Measurements from ENCODE around the gene SYNJ1.
"Not testable (repeated sequence)": the region's sequence is repeated elsewhere in the genome, so short reads cannot be mapped to it uniquely, and the experiment has no call there.

Gene SYNJ1

GRCh38 chr21:32698971-32699693 is 28.7 kb downstream of the SYNJ1 start:
- H3K27ac ChIP-seq (ENCODE audit: low read depth, low read length) = no peak overlapping the region
- no peaks in the 10 kb centered on the region for H3K27me3 ChIP-seq (ENCODE audit: insufficient read depth, low read length, poor library complexity)
- no peak overlapping the region for H4K5ac ChIP-seq (ENCODE audit: low read length)
- H3K4me1 ChIP-seq (ENCODE audit: control insufficient read depth, low read depth, low read length) = peaks cover 4% of the 10 kb centered on the region
- H3K9ac ChIP-seq (ENCODE audit: low read length) = no peak overlapping the region
- WGBS (ENCODE audit: extremely low coverage, insufficient coverage, low lambda C conversion rate) = no CpG with 5 or more reads among the region's 8 CpGs
- H3K79me1 ChIP-seq (ENCODE audit: low read length) = no peaks in the 10 kb centered on the region
- H3K4ac ChIP-seq (ENCODE audit: low read depth, low read length) = no peak overlapping the region
- no peak overlapping the region for H3K56ac ChIP-seq (ENCODE audit: low read length)
- no peak overlapping the region for H2BK120ac ChIP-seq (ENCODE audit: low read depth, low read length)
- H3K4me3 ChIP-seq (ENCODE audit: low read length) = no peak overlapping the region
- no peak overlapping the region for H2BK15ac ChIP-seq (replicated peaks; ENCODE audit: low read depth)
- H4K8ac ChIP-seq (ENCODE audit: low read depth, low read length) = no peak overlapping the region
- H2AK5ac ChIP-seq (ENCODE audit: low read length) = no peak overlapping the region
- no peak overlapping the region for H3K4me2 ChIP-seq (ENCODE audit: low read length)
- H3K18ac ChIP-seq (ENCODE audit: low read length) = no peak overlapping the region
- no peak overlapping the region for H2BK5ac ChIP-seq (ENCODE audit: low read length)
- H3K36me3 ChIP-seq (ENCODE audit: control insufficient read depth, insufficient read depth, low read length) = no peaks in the 10 kb centered on the region
- DNase-seq = peak; percentile 15
- no peaks in the 10 kb centered on the region for H3K79me2 ChIP-seq (ENCODE audit: control insufficient read depth, insufficient read depth, low read length)
- no peak overlapping the region for H3K23ac ChIP-seq (ENCODE audit: low read length)

GRCh38 chr21:32698286-32698685 is 29.5 kb downstream of the SYNJ1 start:
- Histone ChIP-seq H4K8ac (ENCODE audit: low read depth, low read length) (no peak overlapping the region), H3K18ac (ENCODE audit: low read length) (no peak overlapping the region), H2BK120ac (ENCODE audit: low read depth, low read length) (no peak overlapping the region), H3K27ac (ENCODE audit: low read depth, low read length) (no peak overlapping the region), H3K79me2 (ENCODE audit: control insufficient read depth, insufficient read depth, low read length) (no peaks in the 10 kb centered on the region), H3K4me1 (ENCODE audit: control insufficient read depth, low read depth, low read length) (peaks cover 4% of the 10 kb centered on the region), H2AK5ac (ENCODE audit: low read length) (no peak overlapping the region), H3K4me2 (ENCODE audit: low read length) (no peak overlapping the region), H3K27me3 (ENCODE audit: insufficient read depth, low read length, poor library complexity) (no peaks in the 10 kb centered on the region), H3K36me3 (ENCODE audit: control insufficient read depth, insufficient read depth, low read length) (no peaks in the 10 kb centered on the region), H3K56ac (ENCODE audit: low read length) (no peak overlapping the region), H2BK5ac (ENCODE audit: low read length) (no peak overlapping the region), H3K4ac (ENCODE audit: low read depth, low read length) (no peak overlapping the region), H4K5ac (ENCODE audit: low read length) (no peak overlapping the region), H3K23ac (ENCODE audit: low read length) (no peak overlapping the region), H3K4me3 (ENCODE audit: low read length) (no peak overlapping the region), H3K79me1 (ENCODE audit: low read length) (no peaks in the 10 kb centered on the region), H3K9ac (ENCODE audit: low read length) (no peak overlapping the region), H2BK15ac (replicated peaks; ENCODE audit: low read depth) (no peak overlapping the region)
- no peak for DNase-seq
- WGBS (ENCODE audit: extremely low coverage, insufficient coverage, low lambda C conversion rate) = no CpG with 5 or more reads among the region's 2 CpGs

GRCh38 chr21:32695482-32695881 is 32.3 kb downstream of the SYNJ1 start:
- not testable (repeated sequence) for H3K9ac ChIP-seq (ENCODE audit: low read length); H3K4ac ChIP-seq (ENCODE audit: low read depth, low read length); DNase-seq; H3K79me1 ChIP-seq (ENCODE audit: low read length); H2BK15ac ChIP-seq (replicated peaks; ENCODE audit: low read depth); H3K27ac ChIP-seq (ENCODE audit: low read depth, low read length); H2BK5ac ChIP-seq (ENCODE audit: low read length); H2BK120ac ChIP-seq (ENCODE audit: low read depth, low read length); H3K4me3 ChIP-seq (ENCODE audit: low read length); H4K8ac ChIP-seq (ENCODE audit: low read depth, low read length); H3K4me1 ChIP-seq (ENCODE audit: control insufficient read depth, low read depth, low read length); H2AK5ac ChIP-seq (ENCODE audit: low read length); H3K36me3 ChIP-seq (ENCODE audit: control insufficient read depth, insufficient read depth, low read length); H3K27me3 ChIP-seq (ENCODE audit: insufficient read depth, low read length, poor library complexity); H3K56ac ChIP-seq (ENCODE audit: low read length); H3K79me2 ChIP-seq (ENCODE audit: control insufficient read depth, insufficient read depth, low read length); H4K5ac ChIP-seq (ENCODE audit: low read length); H3K18ac ChIP-seq (ENCODE audit: low read length); H3K23ac ChIP-seq (ENCODE audit: low read length); H3K4me2 ChIP-seq (ENCODE audit: low read length)
- no CpG with 5 or more reads among the region's 7 CpGs for WGBS (ENCODE audit: extremely low coverage, insufficient coverage, low lambda C conversion rate)

GRCh38 chr21:32693581-32693980 is 34.2 kb downstream of the SYNJ1 start:
- Histone ChIP-seq H3K27me3 (ENCODE audit: insufficient read depth, low read length, poor library complexity) (no peaks in the 10 kb centered on the region), H3K4ac (ENCODE audit: low read depth, low read length) (no peak overlapping the region), H3K23ac (ENCODE audit: low read length) (no peak overlapping the region), H2BK15ac (replicated peaks; ENCODE audit: low read depth) (no peak overlapping the region), H3K56ac (ENCODE audit: low read length) (no peak overlapping the region), H3K18ac (ENCODE audit: low read length) (no peak overlapping the region), H3K79me2 (ENCODE audit: control insufficient read depth, insufficient read depth, low read length) (no peaks in the 10 kb centered on the region), H3K4me1 (ENCODE audit: control insufficient read depth, low read depth, low read length) (no peaks in the 10 kb centered on the region), H2BK120ac (ENCODE audit: low read depth, low read length) (no peak overlapping the region), H3K27ac (ENCODE audit: low read depth, low read length) (no peak overlapping the region), H2BK5ac (ENCODE audit: low read length) (no peak overlapping the region), H4K5ac (ENCODE audit: low read length) (no peak overlapping the region), H3K36me3 (ENCODE audit: control insufficient read depth, insufficient read depth, low read length) (no peaks in the 10 kb centered on the region), H2AK5ac (ENCODE audit: low read length) (no peak overlapping the region), H4K8ac (ENCODE audit: low read depth, low read length) (no peak overlapping the region), H3K9ac (ENCODE audit: low read length) (no peak overlapping the region), H3K4me3 (ENCODE audit: low read length) (no peak overlapping the region), H3K4me2 (ENCODE audit: low read length) (no peak overlapping the region), H3K79me1 (ENCODE audit: low read length) (no peaks in the 10 kb centered on the region)
- DNase-seq = no peak

GRCh38 chr21:32690085-32690484 is 37.7 kb downstream of the SYNJ1 start:
- no CpG with 5 or more reads among the region's 3 CpGs for WGBS (ENCODE audit: extremely low coverage, insufficient coverage, low lambda C conversion rate)
- no peak overlapping the region for H3K23ac ChIP-seq (ENCODE audit: low read length)
- no peak overlapping the region for H3K18ac ChIP-seq (ENCODE audit: low read length)
- H3K4me3 ChIP-seq (ENCODE audit: low read length) = no peak overlapping the region
- DNase-seq = no peak
- no peak overlapping the region for H3K4ac ChIP-seq (ENCODE audit: low read depth, low read length)
- no peaks in the 10 kb centered on the region for H3K4me1 ChIP-seq (ENCODE audit: control insufficient read depth, low read depth, low read length)
- no peaks in the 10 kb centered on the region for H3K79me1 ChIP-seq (ENCODE audit: low read length)
- H3K27ac ChIP-seq (ENCODE audit: low read depth, low read length) = no peak overlapping the region
- H3K27me3 ChIP-seq (ENCODE audit: insufficient read depth, low read length, poor library complexity) = no peaks in the 10 kb centered on the region
- no peak overlapping the region for H2BK15ac ChIP-seq (replicated peaks; ENCODE audit: low read depth)
- no peak overlapping the region for H2BK5ac ChIP-seq (ENCODE audit: low read length)
- H2BK120ac ChIP-seq (ENCODE audit: low read depth, low read length) = no peak overlapping the region
- no peaks in the 10 kb centered on the region for H3K79me2 ChIP-seq (ENCODE audit: control insufficient read depth, insufficient read depth, low read length)
- no peak overlapping the region for H2AK5ac ChIP-seq (ENCODE audit: low read length)
- H3K36me3 ChIP-seq (ENCODE audit: control insufficient read depth, insufficient read depth, low read length) = no peaks in the 10 kb centered on the region
- H3K9ac ChIP-seq (ENCODE audit: low read length) = no peak overlapping the region
- no peak overlapping the region for H3K56ac ChIP-seq (ENCODE audit: low read length)
- no peak overlapping the region for H4K5ac ChIP-seq (ENCODE audit: low read length)
- H3K4me2 ChIP-seq (ENCODE audit: low read length) = no peak overlapping the region
- peak overlapping the region; percentile 56 for H4K8ac ChIP-seq (ENCODE audit: low read depth, low read length)

All from mesendoderm (in vitro differentiated cells).